GM12878 (cell line): Measurements from ENCODE around the gene COL4A1. TPM values are rescaled to one million over a fixed set of nuclear protein-coding genes. Genes with fewer than 3 reads are reported as not detected.

Experiments
- CUX1 ChIP-seq: IDR thresholded peaks from 2 replicates; pipeline ENCODE4 v1.6.1; 2012; ENCODE audit warnings: improper control_type of control experiment, low read depth, low read length; ENCODE audit not compliant: insufficient replicate concordance
- NBN ChIP-seq: fragments of 450-650 bp; IDR thresholded peaks from 2 replicates; pipeline ENCODE4 v1.6.1; 2016
- POU2F2 ChIP-seq: IDR thresholded peaks from 3 replicates; pipeline ENCODE4 v1.6.1; 2011; ENCODE audit warnings: low read depth, mild to moderate bottlenecking, low read length, borderline replicate concordance
- RBBP5 ChIP-seq: fragments of 200-600 bp; sonication (generic); conservative IDR thresholded peaks from 2 replicates; pipeline ENCODE4 v1.6.1; 2016
- ZBED1 ChIP-seq: IDR thresholded peaks from 2 replicates; pipeline ENCODE4 v1.6.1; 2016; ENCODE audit warnings: borderline replicate concordance
- ZBTB4 ChIP-seq: fragments of 450-650 bp; formaldehyde crosslinking; IDR thresholded peaks from 2 replicates; pipeline ENCODE4 v1.4.0; 2022; ENCODE audit warnings: mild to moderate bottlenecking, moderate library complexity
- polyA plus RNA-seq, 11 experiments: library from polyadenylated mRNA; depleted of rRNA in 4 of 11; unstranded in 6 of 11; stranded (reverse) in 5 of 11; fragments of >200 nt; fragmentation: Nextera tagmentation in 4 of 11; fragmentation: Illumina TruSeq in 1 of 11; extraction: Ambion mirVana in 4 of 11; extraction: Trizol in 1 of 11; gene quantifications; 1 replicate in 1 of 11; 2 replicates in 10 of 11; pipeline versions ENCODE4 v1.2.1 to v1.2.3, GENCODE V29; 2011 to 2016; ENCODE audit warnings: inconsistent platforms in 2 of 11, missing spikeins in 2 of 11, low read depth in 1 of 11
- total RNA-seq, 4 experiments: library from RNA; depleted of rRNA in 3 of 4; stranded (reverse); fragments of >200 nt in 3 of 4; fragmentation: Illumina TruSeq in 1 of 4; extraction: Trizol in 1 of 4; gene quantifications; 2 replicates each; pipeline versions ENCODE4 v1.2.1 to v1.2.3, GENCODE V29; 2013 to 2021

COL4A1 gene
- total and polyA plus RNA-seq, 10 of the 15 experiments (the other 5 are each of a cell fraction or from before 2014, with no cell fraction given): 0.07 to 0.31 (median 0.13) TPM; not detected in 6

- TF ChIP-seq CUX1 (no peak), RBBP5 (no peak), ZBTB4 (CRISPR knock-in tag) (no peak), POU2F2 (no peak), ZBED1 (no peak), NBN (no peak)
Observed at GRCh38 chr13:110249326-110249725, 57.6 kb downstream of the COL4A1 start (continued).
